HG02759 (cell line): Measurements from ENCODE around the gene CAMTA1.

Experiments
- ATAC-seq: cut with Tn5 transposase; IDR thresholded peaks from one replicate; pipeline ENCODE4 v1.9.1; 2021; ENCODE audit warnings: mild to moderate bottlenecking, moderate library complexity; ENCODE audit not compliant: unreplicated experiment

CAMTA1 gene

GRCh38 chr1:7609311-7609994 lies 824.2 kb downstream of the CAMTA1 start:
- ATAC-seq: no peak

GRCh38 chr1:7610106-7610731 lies 825.0 kb downstream of the CAMTA1 start:
- ATAC-seq: no peak

GRCh38 chr1:7610936-7611335 lies 825.7 kb downstream of the CAMTA1 start:
- no peak for ATAC-seq

- no peak for ATAC-seq
Observed at GRCh38 chr1:7611421-7612010, 826.3 kb downstream of the CAMTA1 start.

GRCh38 chr1:7613106-7613850 lies 828.0 kb downstream of the CAMTA1 start:
- ATAC-seq: no peak

- no peak for ATAC-seq
Observed at GRCh38 chr1:7613851-7614205, 828.6 kb downstream of the CAMTA1 start.

- ATAC-seq: no peak
Observed at GRCh38 chr1:7614576-7615074, 829.4 kb downstream of the CAMTA1 start.

- ATAC-seq: no peak
Observed at GRCh38 chr1:7615138-7615537, 829.9 kb downstream of the CAMTA1 start.

GRCh38 chr1:7616076-7616832 lies 831.0 kb downstream of the CAMTA1 start:
- ATAC-seq: no peak

- ATAC-seq: no peak
Observed at GRCh38 chr1:7616953-7617352, 831.7 kb downstream of the CAMTA1 start.

- ATAC-seq: no peak
Observed at GRCh38 chr1:7617826-7618225, 832.6 kb downstream of the CAMTA1 start.

- ATAC-seq: no peak
Observed at GRCh38 chr1:7620196-7620595, 834.9 kb downstream of the CAMTA1 start.

GRCh38 chr1:7621334-7622219 lies 836.3 kb downstream of the CAMTA1 start:
- no peak for ATAC-seq

- no peak for ATAC-seq
Observed at GRCh38 chr1:7623842-7624241, 838.6 kb downstream of the CAMTA1 start.

- ATAC-seq: no peak
Observed at GRCh38 chr1:7624791-7625355, 839.6 kb downstream of the CAMTA1 start.

- ATAC-seq: no peak
Observed at GRCh38 chr1:7625401-7625800, 840.1 kb downstream of the CAMTA1 start.

GRCh38 chr1:7628273-7628672 lies 843.0 kb downstream of the CAMTA1 start:
- no peak for ATAC-seq

- no peak for ATAC-seq
Observed at GRCh38 chr1:7629011-7629410, 843.8 kb downstream of the CAMTA1 start.

GRCh38 chr1:7629465-7630195 lies 844.4 kb downstream of the CAMTA1 start:
- ATAC-seq: no peak
